ENCODE data around the gene TARS1.
"Not testable (repeated sequence)": the region's sequence is repeated elsewhere in the genome, so short reads cannot be mapped to it uniquely, and the experiment has no call there.

Gene TARS1

DNA sequence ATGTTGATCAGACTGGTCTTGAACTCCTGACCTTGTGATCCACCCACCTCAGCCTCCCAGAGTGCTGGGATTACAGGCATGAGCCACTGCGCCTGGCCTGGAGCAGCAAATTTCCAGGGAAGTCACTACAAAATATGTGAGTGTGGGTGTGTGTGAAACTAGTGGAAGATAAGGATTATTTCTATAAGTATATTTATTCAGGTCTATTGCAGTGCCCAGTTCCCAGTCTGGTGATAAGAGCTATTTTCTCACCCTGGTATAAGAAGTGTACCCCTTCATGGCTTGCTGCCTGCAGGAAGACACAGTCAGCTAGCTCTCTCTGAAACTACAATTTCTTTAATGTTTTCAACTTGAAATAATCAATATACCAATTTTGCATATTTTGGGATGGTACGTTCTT lies 37.1 kb downstream of the TARS1 start:
- in situ Hi-C loops (cut with MboI; ENCODE audit: low pct_unique_long_range_greater_than_20kb, low sequenced_read_pairs): no loop called here
- DNase-seq: no peak

DNA sequence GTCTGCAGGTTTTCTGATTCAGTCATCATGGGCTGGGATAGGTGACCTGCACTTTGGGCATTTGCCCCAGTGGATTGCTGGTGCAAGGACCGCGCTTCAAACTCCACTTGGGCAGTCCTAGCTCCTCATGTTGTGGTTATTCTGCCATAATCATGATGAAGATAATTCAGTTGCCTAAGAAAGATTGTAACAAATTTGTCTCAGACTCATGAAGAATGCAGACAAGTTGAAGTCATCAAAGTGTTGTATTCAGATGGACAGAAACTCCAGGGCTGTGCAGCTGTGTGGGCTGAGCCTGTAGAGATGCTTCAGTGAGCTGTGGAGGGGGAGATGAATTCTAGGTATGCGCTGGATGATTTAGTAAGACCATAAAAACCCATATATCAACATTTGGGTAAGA lies 38.5 kb downstream of the TARS1 start:
- in situ Hi-C loops (cut with MboI; ENCODE audit: low pct_unique_long_range_greater_than_20kb, low sequenced_read_pairs): no loop called here
- DNase-seq: no peak

GRCh38 chr5:33480876-33481275 lies 40.1 kb downstream of the TARS1 start:
- DNase-seq: no peak
- in situ Hi-C loops (cut with MboI; ENCODE audit: low pct_unique_long_range_greater_than_20kb, low sequenced_read_pairs): no loop called here

- no peak for DNase-seq
- in situ Hi-C loops (cut with MboI; ENCODE audit: low pct_unique_long_range_greater_than_20kb, low sequenced_read_pairs): no loop called here
Observed at GRCh38 chr5:33482335-33482734, 41.6 kb downstream of the TARS1 start.

DNA sequence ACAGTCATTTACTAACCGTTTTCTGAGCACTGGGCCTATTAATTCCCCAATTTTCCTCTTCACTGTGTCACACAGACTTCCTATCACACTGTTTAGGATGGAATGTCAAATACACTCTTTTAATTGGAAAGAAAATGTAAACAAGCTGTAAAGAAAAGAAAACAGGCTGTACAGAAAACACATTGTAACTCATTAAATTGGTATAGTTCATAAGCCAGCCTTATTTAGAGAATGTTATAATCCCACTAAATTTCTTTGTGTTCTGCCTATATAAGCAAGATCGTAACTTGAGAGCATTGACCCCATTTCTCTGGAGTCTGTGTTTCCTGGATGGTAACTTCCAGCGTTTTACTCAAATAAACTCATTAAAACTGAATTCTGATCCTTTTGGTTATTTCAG lies 46.5 kb downstream of the TARS1 start:
- in situ Hi-C loops (cut with MboI; ENCODE audit: low pct_unique_long_range_greater_than_20kb, low sequenced_read_pairs): no loop called here
- DNase-seq: no peak

DNA sequence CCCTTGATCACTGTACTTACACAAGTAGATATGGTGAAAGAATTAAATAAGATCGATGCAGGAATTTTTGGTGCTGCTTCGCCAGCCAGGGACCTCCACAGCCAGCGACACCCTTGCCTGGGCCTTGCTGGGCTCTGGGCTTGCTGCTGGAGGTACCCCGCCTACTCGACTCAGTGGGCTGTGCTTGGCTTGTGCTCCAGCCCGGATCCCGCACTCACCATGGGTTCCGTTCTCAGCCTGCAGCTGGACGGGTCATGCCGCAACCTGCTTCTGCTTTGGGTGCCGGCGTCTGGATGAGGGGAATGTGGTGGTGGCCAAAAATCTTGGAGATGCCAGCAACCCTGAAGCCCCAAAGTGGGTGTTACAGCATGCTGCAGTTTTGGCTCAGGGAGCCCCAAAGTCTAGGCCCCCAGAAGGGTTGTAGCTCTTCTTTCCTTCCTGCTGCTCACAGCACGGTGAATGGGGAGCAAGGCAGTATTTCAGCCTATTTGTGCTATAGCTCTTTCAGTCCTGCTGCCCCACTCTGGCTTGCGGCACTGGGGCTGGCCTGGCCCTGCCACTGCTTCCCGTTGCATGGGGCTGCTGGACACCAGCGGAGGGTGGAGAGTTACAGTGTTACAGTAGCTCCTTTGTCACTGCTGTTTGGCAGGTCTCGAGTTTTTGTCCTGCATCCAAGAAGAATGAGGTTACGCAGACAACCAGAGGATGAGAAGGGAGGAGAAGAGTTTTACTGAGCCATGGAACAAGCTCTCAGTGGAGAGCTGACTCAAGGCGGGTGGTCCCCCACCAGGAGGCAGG lies 48.0 kb downstream of the TARS1 start:
- in situ Hi-C loops (cut with MboI; ENCODE audit: low pct_unique_long_range_greater_than_20kb, low sequenced_read_pairs): no loop called here

GRCh38 chr5:33489481-33490067 lies 48.8 kb downstream of the TARS1 start:
- no peak for DNase-seq
- in situ Hi-C loops (cut with MboI; ENCODE audit: low pct_unique_long_range_greater_than_20kb, low sequenced_read_pairs): no loop called here

More for the DNA sequence above, 48.0 kb downstream of the TARS1 start:
- no peak for DNase-seq

- in situ Hi-C loops (cut with MboI; ENCODE audit: low pct_unique_long_range_greater_than_20kb, low sequenced_read_pairs): no loop called here
- DNase-seq: no peak
Observed at GRCh38 chr5:33490071-33490665, 49.4 kb downstream of the TARS1 start.

DNA sequence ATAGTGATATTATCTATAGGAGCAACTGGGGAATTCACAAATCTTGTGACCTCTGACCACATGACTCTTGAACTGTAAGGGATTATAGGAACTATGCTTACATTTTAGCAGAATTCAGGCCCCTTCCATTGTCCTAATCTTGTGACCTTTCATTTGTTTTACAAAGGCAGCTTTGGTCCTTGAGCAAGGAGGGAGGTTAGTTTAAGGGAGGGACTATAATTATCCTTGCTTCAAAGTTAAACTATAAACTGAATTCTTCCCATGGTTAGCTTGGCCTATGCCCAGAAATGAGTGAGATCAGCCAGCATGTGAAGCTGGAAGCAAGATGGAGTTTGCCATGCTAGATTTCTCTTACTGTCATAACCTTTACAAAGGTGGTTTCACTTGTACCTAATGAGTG lies 51.2 kb downstream of the TARS1 start:
- in situ Hi-C loops (cut with MboI; ENCODE audit: low pct_unique_long_range_greater_than_20kb, low sequenced_read_pairs): no loop called here
- no peak for DNase-seq

DNA sequence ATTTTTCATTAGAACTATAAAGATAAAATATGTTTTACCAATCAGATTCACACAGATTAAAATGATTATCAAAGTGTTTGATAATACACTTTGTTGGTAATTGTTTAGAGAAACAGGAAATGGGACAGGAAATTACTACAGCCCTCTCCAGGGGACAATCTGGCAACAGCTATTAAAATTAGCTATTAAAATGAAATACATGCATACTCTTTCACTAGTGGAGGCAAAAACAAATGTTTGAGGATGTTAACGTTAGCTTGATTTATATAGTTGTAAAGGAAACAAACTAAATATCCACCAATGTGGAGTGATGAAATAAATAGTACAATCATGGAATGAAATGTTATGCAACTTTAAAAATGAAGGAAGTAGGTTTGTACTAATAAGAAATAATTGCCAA lies 53.7 kb downstream of the TARS1 start:
- in situ Hi-C loops (cut with MboI; ENCODE audit: low pct_unique_long_range_greater_than_20kb, low sequenced_read_pairs): no loop called here
- DNase-seq: no peak

GRCh38 chr5:33501260-33501659 lies 60.5 kb downstream of the TARS1 start:
- in situ Hi-C loops (cut with MboI; ENCODE audit: low pct_unique_long_range_greater_than_20kb, low sequenced_read_pairs): no loop called here
- no peak for DNase-seq

DNA sequence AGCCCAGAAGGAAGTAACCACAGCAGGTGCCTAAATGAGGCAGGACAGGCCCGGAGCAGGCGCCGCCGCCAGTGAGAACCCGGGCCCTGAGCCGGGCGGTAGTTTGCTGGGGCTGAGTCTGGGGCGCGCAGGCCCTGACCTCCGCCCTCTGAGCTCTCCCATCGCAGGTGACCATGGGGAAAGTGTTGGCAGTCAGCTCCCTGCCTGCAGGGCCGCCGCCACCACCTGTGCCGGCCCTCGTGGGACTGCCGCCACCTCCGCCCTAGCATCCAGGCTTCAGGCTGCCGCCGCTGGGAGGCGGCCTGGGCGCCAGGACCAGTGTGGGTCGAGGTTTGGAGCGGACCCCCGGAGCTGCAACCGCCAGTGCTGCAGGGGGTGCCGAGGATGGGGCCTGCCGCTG lies 61.1 kb downstream of the TARS1 start:
- no peak for DNase-seq
- in situ Hi-C loops (cut with MboI; ENCODE audit: low pct_unique_long_range_greater_than_20kb, low sequenced_read_pairs): no loop called here

GRCh38 chr5:33504570-33504969 lies 63.8 kb downstream of the TARS1 start:
- in situ Hi-C loops (cut with MboI; ENCODE audit: low pct_unique_long_range_greater_than_20kb, low sequenced_read_pairs): no loop called here
- no peak for DNase-seq

- DNase-seq: no peak
- in situ Hi-C loops (cut with MboI; ENCODE audit: low pct_unique_long_range_greater_than_20kb, low sequenced_read_pairs): no loop called here
Observed at GRCh38 chr5:33507426-33507825, 66.7 kb downstream of the TARS1 start.

GRCh38 chr5:33509036-33509435 lies 68.3 kb downstream of the TARS1 start:
- in situ Hi-C loops (cut with MboI; ENCODE audit: low pct_unique_long_range_greater_than_20kb, low sequenced_read_pairs): no loop called here
- no peak for DNase-seq

DNA sequence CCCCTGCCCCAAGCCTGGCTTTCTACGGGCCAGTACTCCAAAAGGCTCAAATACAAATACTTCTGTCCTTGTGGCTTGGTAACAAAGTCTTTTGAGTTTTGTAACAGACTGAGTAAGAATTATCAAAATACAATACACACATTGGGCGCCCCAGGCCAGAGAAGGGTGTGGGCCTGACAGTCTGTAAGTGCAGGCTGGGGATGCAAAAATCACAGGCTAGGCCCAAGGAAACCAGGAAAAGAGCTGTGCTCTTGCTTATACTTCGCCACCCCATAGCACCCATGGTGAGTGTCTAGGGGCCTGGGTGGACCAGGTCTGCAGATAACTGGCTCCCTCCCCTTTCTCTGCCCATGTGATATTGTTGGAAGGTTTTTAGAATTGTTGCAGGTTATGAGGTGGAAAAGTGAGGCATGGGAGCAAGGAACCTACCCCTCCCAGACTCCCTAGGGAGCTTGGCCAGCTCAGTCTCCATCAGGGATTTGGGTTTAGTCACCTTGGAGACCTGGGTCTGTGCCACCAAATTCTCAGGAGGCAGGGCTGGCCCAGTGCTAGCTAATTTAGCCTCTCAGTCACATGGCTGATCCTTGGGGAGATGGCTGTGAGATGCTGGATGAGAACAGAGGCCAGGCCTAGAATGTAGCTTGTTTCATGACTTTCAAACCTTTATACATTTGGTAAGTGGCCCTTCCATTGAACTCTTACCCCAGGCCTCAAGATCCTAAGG lies 72.9 kb downstream of the TARS1 start:
- in situ Hi-C loops (cut with MboI; ENCODE audit: low pct_unique_long_range_greater_than_20kb, low sequenced_read_pairs): no loop called here
- DNase-seq: no peak

DNA sequence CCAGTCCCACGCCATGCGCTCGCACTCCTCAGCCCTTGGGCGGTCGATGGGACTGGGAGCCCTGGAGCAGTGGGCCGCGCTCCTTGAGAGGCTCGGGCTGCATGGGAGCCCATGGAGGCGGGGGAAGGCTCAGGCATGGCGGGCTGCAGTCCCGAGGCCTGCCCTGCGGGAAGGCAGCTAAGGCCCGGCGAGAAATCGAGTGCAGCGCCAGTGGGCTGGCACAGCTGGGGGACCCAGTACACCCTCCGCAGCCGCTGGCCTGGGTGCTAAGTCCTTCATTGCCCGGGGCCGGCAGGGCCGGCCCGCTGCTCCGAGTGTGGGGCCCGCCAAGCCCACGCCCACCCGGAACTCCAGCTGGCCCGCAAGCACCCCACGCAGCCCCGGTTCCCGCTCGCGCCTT lies 74.6 kb downstream of the TARS1 start:
- in situ Hi-C loops (cut with MboI; ENCODE audit: low pct_unique_long_range_greater_than_20kb, low sequenced_read_pairs); DNase-seq: not testable (repeated sequence)

- no peak for DNase-seq
- in situ Hi-C loops (cut with MboI; ENCODE audit: low pct_unique_long_range_greater_than_20kb, low sequenced_read_pairs): no loop called here
Observed at GRCh38 chr5:33516421-33516820, 75.7 kb downstream of the TARS1 start.
